ENCODE results near the gene HBA1. TPM values are rescaled to one million over a fixed set of nuclear protein-coding genes. Genes with fewer than 3 reads are reported as not detected.

The HBA1 gene
- total and polyA plus RNA-seq, 2 donors (not counting 3 experiments of a cell fraction or from before 2014, with no cell fraction given), result not detected

GRCh38 chr16:140175-140857 lies 36.2 kb upstream of the HBA1 start:
- DNase-seq (ENCODE audit: low read depth, low spot score) (no peak), FAIRE-seq (no peak)
- BruUV-seq (replicated peaks), result no TSS peak
- ChIA-PET CTCF (interaction anchor here (1.1 to 1.8 kb wide), 2 partner anchors 33 to 40 kb away, joined by 3 to 7 read pairs; partner anchors contain the start of gene HBQ1), POLR2A (no interaction called here)
- no peaks in the 10 kb centered on the region for H4K20me1 ChIP-seq (replicated peaks; ENCODE audit: control insufficient read depth, extremely low read depth, insufficient read depth, low read length)
- H3K4me3 ChIP-seq (replicated peaks in 1 of 3; ENCODE audit: insufficient read depth in 1 of 3, low read depth in 1 of 3, low read length in 3 of 3), result no peak overlapping the region
- H3K27ac ChIP-seq (ENCODE audit: insufficient read depth, low read depth, low read length), result no peak overlapping the region
- no peaks in the 10 kb centered on the region for H3K9me1 ChIP-seq (replicated peaks; ENCODE audit: control insufficient read depth, extremely low read depth, insufficient read depth, low read length)
- no peak overlapping the region for H3K4me2 ChIP-seq (ENCODE audit: insufficient read depth, low read length)
- TF ChIP-seq POLR2AphosphoS5 (IDR thresholded peaks at IDR 0.05; ENCODE audit: insufficient read depth, low read depth, low read length), result no peak
- no peak for TF ChIP-seq POLR2A (IDR thresholded peaks at IDR 0.05; ENCODE audit: low read depth, low read length)
- no peak for TF ChIP-seq GATA2 (IDR thresholded peaks at IDR 0.05; ENCODE audit: insufficient read depth, insufficient read length, low read depth, low read length)
- TF ChIP-seq MYC (IDR thresholded peaks at IDR 0.05; ENCODE audit: low read depth, low read length), result no peak
- no peak for TF ChIP-seq FOS (IDR thresholded peaks at IDR 0.05; ENCODE audit: borderline replicate concordance, insufficient read depth, low read length)
- TF ChIP-seq CTCF (IDR thresholded peaks at IDR 0.05; ENCODE audit: extremely low read depth in 1 of 2, insufficient read depth in 1 of 2, low read depth in 1 of 2, low read length in 2 of 2), result no peak
- no peak for TF ChIP-seq EZH2 (IDR thresholded peaks at IDR 0.05; ENCODE audit: borderline replicate concordance, low read depth, low read length, severe bottlenecking)
- no peak for TF ChIP-seq JUN (IDR thresholded peaks at IDR 0.05; ENCODE audit: borderline replicate concordance, insufficient read depth, insufficient read length, low read depth)
- TF ChIP-seq, protein P1, sequence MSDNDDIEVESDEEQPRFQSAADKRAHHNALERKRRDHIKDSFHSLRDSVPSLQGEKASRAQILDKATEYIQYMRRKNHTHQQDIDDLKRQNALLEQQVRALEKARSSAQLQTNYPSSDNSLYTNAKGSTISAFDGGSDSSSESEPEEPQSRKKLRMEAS (IDR thresholded peaks at IDR 0.05; ENCODE audit: insufficient read depth, insufficient read length), result no peak
- H3K9ac ChIP-seq (replicated peaks; ENCODE audit: extremely low read depth, insufficient read depth, low read length), result no peak overlapping the region
- intact Hi-C loops (cut with micrococcal nuclease), result no loop called here
- H3K79me2 ChIP-seq (ENCODE audit: control insufficient read depth, insufficient read depth, low read length), result peaks cover 12% of the 10 kb centered on the region
- H3K4me1 ChIP-seq (ENCODE audit: control insufficient read depth, extremely low read depth, insufficient read depth, low read length), result peaks cover 3% of the 10 kb centered on the region
- H3K27me3 ChIP-seq (ENCODE audit: control insufficient read depth in 2 of 2, insufficient read depth in 2 of 2, low read length in 2 of 2), result no peaks in the 10 kb centered on the region
- no peak overlapping the region for H2AFZ ChIP-seq (ENCODE audit: low read depth, low read length)
- dilution Hi-C loops (cut with MboI; ENCODE audit: extremely low pct_ligation_motif_present, low sequenced_read_pairs), result no loop called here
- H3K9me3 ChIP-seq (replicated peaks; ENCODE audit: control insufficient read depth, insufficient read depth, low read length), result no peaks in the 10 kb centered on the region
- H3K36me3 ChIP-seq (ENCODE audit: control insufficient read depth in 2 of 2, extremely low read depth in 1 of 2, insufficient read depth in 2 of 2, low read length in 2 of 2), result no peaks in the 10 kb centered on the region

Data from endothelial cell of umbilical vein (primary cell).